ENCODE results near the gene SH2B2.
"Not testable (repeated sequence)": the region's sequence is repeated elsewhere in the genome, so short reads cannot be mapped to it uniquely, and the experiment has no call there.

DNA sequence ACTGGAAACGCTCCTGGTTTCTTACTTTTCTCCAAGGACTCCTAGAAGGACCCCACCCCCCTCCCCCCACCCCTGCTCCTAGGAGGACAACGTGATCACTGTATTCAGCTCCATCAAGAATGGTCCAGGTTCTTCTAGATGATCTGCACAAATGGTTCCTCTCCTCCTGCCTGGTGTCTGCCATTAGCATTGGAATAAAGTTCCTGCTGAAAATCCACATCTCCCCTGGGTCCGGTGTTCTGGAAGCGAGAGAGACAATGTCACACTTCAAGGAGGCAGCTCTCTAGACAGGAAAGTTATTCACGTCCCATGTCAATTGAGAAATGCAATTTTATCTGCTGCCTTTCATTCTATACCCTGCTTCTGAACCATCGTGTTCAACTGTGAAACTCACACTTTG is 60.3 kb downstream of the SH2B2 start:
- TF ChIP-seq, protein P1, sequence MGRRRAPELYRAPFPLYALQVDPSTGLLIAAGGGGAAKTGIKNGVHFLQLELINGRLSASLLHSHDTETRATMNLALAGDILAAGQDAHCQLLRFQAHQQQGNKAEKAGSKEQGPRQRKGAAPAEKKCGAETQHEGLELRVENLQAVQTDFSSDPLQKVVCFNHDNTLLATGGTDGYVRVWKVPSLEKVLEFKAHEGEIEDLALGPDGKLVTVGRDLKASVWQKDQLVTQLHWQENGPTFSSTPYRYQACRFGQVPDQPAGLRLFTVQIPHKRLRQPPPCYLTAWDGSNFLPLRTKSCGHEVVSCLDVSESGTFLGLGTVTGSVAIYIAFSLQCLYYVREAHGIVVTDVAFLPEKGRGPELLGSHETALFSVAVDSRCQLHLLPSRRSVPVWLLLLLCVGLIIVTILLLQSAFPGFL (CRISPR knock-in tag; IDR thresholded peaks at IDR 0.05; ENCODE audit: borderline replicate concordance), result not testable (repeated sequence)
- TF ChIP-seq, protein P2, sequence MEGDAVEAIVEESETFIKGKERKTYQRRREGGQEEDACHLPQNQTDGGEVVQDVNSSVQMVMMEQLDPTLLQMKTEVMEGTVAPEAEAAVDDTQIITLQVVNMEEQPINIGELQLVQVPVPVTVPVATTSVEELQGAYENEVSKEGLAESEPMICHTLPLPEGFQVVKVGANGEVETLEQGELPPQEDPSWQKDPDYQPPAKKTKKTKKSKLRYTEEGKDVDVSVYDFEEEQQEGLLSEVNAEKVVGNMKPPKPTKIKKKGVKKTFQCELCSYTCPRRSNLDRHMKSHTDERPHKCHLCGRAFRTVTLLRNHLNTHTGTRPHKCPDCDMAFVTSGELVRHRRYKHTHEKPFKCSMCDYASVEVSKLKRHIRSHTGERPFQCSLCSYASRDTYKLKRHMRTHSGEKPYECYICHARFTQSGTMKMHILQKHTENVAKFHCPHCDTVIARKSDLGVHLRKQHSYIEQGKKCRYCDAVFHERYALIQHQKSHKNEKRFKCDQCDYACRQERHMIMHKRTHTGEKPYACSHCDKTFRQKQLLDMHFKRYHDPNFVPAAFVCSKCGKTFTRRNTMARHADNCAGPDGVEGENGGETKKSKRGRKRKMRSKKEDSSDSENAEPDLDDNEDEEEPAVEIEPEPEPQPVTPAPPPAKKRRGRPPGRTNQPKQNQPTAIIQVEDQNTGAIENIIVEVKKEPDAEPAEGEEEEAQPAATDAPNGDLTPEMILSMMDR (IDR thresholded peaks at IDR 0.05), result not testable (repeated sequence)
- TF ChIP-seq, protein P3, sequence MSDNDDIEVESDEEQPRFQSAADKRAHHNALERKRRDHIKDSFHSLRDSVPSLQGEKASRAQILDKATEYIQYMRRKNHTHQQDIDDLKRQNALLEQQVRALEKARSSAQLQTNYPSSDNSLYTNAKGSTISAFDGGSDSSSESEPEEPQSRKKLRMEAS (CRISPR knock-in tag; IDR thresholded peaks at IDR 0.05), result not testable (repeated sequence)
- not testable (repeated sequence) for TF ChIP-seq NFATC4 (CRISPR knock-in tag; IDR thresholded peaks at IDR 0.05); OVOL2 (CRISPR knock-in tag; IDR thresholded peaks at IDR 0.05; ENCODE audit: borderline replicate concordance); TEAD4 (CRISPR knock-in tag; IDR thresholded peaks at IDR 0.05); ZNF121 (CRISPR knock-in tag; IDR thresholded peaks at IDR 0.05); FOXP1 (CRISPR knock-in tag; IDR thresholded peaks at IDR 0.05; ENCODE audit: borderline replicate concordance); ZNF396 (CRISPR knock-in tag; IDR thresholded peaks at IDR 0.05; ENCODE audit: borderline replicate concordance); NFYB (CRISPR knock-in tag; conservative IDR thresholded peaks at IDR 0.05; ENCODE audit: low read depth); KAT7 (CRISPR knock-in tag; IDR thresholded peaks at IDR 0.05; ENCODE audit: borderline replicate concordance)
- TF ChIP-seq, protein P4, sequence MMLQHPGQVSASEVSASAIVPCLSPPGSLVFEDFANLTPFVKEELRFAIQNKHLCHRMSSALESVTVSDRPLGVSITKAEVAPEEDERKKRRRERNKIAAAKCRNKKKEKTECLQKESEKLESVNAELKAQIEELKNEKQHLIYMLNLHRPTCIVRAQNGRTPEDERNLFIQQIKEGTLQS (CRISPR knock-in tag; conservative IDR thresholded peaks at IDR 0.05), result not testable (repeated sequence)
- TF ChIP-seq, protein P5, sequence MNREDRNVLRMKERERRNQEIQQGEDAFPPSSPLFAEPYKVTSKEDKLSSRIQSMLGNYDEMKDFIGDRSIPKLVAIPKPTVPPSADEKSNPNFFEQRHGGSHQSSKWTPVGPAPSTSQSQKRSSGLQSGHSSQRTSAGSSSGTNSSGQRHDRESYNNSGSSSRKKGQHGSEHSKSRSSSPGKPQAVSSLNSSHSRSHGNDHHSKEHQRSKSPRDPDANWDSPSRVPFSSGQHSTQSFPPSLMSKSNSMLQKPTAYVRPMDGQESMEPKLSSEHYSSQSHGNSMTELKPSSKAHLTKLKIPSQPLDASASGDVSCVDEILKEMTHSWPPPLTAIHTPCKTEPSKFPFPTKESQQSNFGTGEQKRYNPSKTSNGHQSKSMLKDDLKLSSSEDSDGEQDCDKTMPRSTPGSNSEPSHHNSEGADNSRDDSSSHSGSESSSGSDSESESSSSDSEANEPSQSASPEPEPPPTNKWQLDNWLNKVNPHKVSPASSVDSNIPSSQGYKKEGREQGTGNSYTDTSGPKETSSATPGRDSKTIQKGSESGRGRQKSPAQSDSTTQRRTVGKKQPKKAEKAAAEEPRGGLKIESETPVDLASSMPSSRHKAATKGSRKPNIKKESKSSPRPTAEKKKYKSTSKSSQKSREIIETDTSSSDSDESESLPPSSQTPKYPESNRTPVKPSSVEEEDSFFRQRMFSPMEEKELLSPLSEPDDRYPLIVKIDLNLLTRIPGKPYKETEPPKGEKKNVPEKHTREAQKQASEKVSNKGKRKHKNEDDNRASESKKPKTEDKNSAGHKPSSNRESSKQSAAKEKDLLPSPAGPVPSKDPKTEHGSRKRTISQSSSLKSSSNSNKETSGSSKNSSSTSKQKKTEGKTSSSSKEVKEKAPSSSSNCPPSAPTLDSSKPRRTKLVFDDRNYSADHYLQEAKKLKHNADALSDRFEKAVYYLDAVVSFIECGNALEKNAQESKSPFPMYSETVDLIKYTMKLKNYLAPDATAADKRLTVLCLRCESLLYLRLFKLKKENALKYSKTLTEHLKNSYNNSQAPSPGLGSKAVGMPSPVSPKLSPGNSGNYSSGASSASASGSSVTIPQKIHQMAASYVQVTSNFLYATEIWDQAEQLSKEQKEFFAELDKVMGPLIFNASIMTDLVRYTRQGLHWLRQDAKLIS (CRISPR knock-in tag; IDR thresholded peaks at IDR 0.05; ENCODE audit: borderline replicate concordance), result not testable (repeated sequence)
- TF ChIP-seq, protein P6, sequence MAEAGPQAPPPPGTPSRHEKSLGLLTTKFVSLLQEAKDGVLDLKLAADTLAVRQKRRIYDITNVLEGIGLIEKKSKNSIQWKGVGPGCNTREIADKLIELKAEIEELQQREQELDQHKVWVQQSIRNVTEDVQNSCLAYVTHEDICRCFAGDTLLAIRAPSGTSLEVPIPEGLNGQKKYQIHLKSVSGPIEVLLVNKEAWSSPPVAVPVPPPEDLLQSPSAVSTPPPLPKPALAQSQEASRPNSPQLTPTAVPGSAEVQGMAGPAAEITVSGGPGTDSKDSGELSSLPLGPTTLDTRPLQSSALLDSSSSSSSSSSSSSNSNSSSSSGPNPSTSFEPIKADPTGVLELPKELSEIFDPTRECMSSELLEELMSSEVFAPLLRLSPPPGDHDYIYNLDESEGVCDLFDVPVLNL (CRISPR knock-in tag; IDR thresholded peaks at IDR 0.05; ENCODE audit: borderline replicate concordance, low read depth), result not testable (repeated sequence)
